OCI-LY7 (cell line): ENCODE measurements around the gene DPEP2. TPM values are rescaled to one million over a fixed set of nuclear protein-coding genes. Genes with fewer than 3 reads are reported as not detected.

ENCODE experiments used
- BruUV-seq: library from RNA; stranded (reverse); fragments of 400-500 nt; replicated peaks from 2 replicates; lab custom pipeline; 2021; lab: Mats Ljungman, UMichigan
- CTCF ChIA-PET: fragments of 300-600 bp; sonication (Branson Sonifier 250); formaldehyde crosslinking; loops from one replicate; lab custom pipeline; 2022; ENCODE audit warnings: antibody characterized with exemption; ENCODE audit not compliant: unreplicated experiment; lab: Charles Lee
- POLR2A ChIA-PET: fragments of 300-600 bp; sonication (Branson Sonifier 250); formaldehyde crosslinking; loops from one replicate; lab custom pipeline; 2022; ENCODE audit warnings: antibody characterized with exemption; lab: Charles Lee
- DNase-seq: peaks from one replicate; pipeline ENCODE4 v3.0.0-alpha.2; 2015; ENCODE audit warnings: low spot score
- H2AFZ ChIP-seq: fragments of 200-600 bp; sonication (generic), shearing (Covaris generic); 2 replicates; pipeline ENCODE4 v1.6.1; 2014; ENCODE audit warnings: mild to moderate bottlenecking, antibody characterized with exemption, low read length, moderate library complexity
- H3K27ac ChIP-seq: fragments of 200-600 bp; sonication (generic); 2 replicates; pipeline ENCODE4 v1.5.1; 2014; ENCODE audit warnings: mixed run types, low read depth, mild to moderate bottlenecking, moderate library complexity, low read length, inconsistent platforms; ENCODE audit not compliant: poor library complexity, severe bottlenecking
- H3K36me3 ChIP-seq: fragments of 200-600 bp; sonication (generic); 2 replicates; pipeline ENCODE4 v1.6.1; 2014; ENCODE audit warnings: mild to moderate bottlenecking, antibody characterized with exemption, low read length, moderate library complexity, mixed read lengths; ENCODE audit not compliant: insufficient read depth
- H3K4me1 ChIP-seq: fragments of 200-600 bp; sonication (generic); 2 replicates; pipeline ENCODE4 v1.5.1; 2014; ENCODE audit warnings: mild to moderate bottlenecking, low read length; ENCODE audit not compliant: insufficient read depth, poor library complexity, severe bottlenecking
- H3K4me2 ChIP-seq: fragments of 200-600 bp; sonication (generic); 2 replicates; pipeline ENCODE4 v1.6.1; 2014; ENCODE audit warnings: mild to moderate bottlenecking, low read length
- H3K4me3 ChIP-seq: fragments of 200-600 bp; sonication (generic); 2 replicates; pipeline ENCODE4 v1.5.1; 2014; ENCODE audit warnings: mild to moderate bottlenecking, low read depth, low read length; ENCODE audit not compliant: poor library complexity, severe bottlenecking
- H3K79me2 ChIP-seq: fragments of 200-600 bp; sonication (generic); 2 replicates; pipeline ENCODE4 v1.6.1; 2016; ENCODE audit warnings: low read depth, mild to moderate bottlenecking, low read length, moderate library complexity, mixed read lengths; ENCODE audit not compliant: insufficient read depth
- H3K9me2 ChIP-seq: fragments of 200-600 bp; sonication (generic); 2 replicates; pipeline ENCODE4 v1.6.1; 2016; ENCODE audit warnings: mild to moderate bottlenecking, low read length, mixed read lengths; ENCODE audit not compliant: insufficient read depth
- H3K9me3 ChIP-seq: fragments of 200-600 bp; sonication (generic); 2 replicates; pipeline ENCODE4 v1.6.1; 2014; ENCODE audit warnings: mild to moderate bottlenecking, mixed run types, low read length, mixed read lengths
- H4K20me1 ChIP-seq: fragments of 200-600 bp; sonication (generic); 2 replicates; pipeline ENCODE4 v1.6.1; 2014; ENCODE audit warnings: mild to moderate bottlenecking, antibody characterized with exemption, low read length, moderate library complexity, mixed read lengths; ENCODE audit not compliant: insufficient read depth
- EZH2phosphoT487 ChIP-seq: fragments of 200-600 bp; sonication (generic); IDR thresholded peaks from 2 replicates; pipeline ENCODE4 v1.6.1; 2018; ENCODE audit warnings: low read depth, borderline replicate concordance, mild to moderate bottlenecking, mixed run types, antibody characterized with exemption, low read length, moderate library complexity, mixed read lengths
- intact Hi-C: fragments of 100-400 bp; cut with micrococcal nuclease; formaldehyde crosslinking; loops from one replicate; pipeline ENCODE4 v1.10.0; 2022; ENCODE audit not compliant: unreplicated experiment
- total RNA-seq, 2 experiments: library from RNA; depleted of rRNA in 1 of 2; stranded (reverse); fragments of >200 nt in 1 of 2; shearing (Covaris generic) in 1 of 2; gene quantifications; 2 replicates each; pipeline ENCODE4 v1.2.3, GENCODE V29; 2014 to 2022
- TF ChIP-seq, protein P1 (sequence below): fragments of 200-600 bp; sonication (generic); conservative IDR thresholded peaks from 2 replicates; pipeline ENCODE4 v1.5.1; 2014; ENCODE audit warnings: mild to moderate bottlenecking, antibody characterized with exemption, low read length, moderate library complexity, mixed read lengths

Gene DPEP2
- total RNA-seq, 2 experiments from 2014 or later = 0.22 to 0.23 TPM

- POLR2A ChIA-PET = no interaction called here
- BruUV-seq = no TSS peak
Observed at GRCh38 chr16:67943619-67944504, 55.4 kb downstream of the DPEP2 start, which contains the start of gene LCAT. TSS of gene LCAT (minus strand) at chr16:67944120. CDS start at chr16:67944101, 19 bp downstream.

DNA sequence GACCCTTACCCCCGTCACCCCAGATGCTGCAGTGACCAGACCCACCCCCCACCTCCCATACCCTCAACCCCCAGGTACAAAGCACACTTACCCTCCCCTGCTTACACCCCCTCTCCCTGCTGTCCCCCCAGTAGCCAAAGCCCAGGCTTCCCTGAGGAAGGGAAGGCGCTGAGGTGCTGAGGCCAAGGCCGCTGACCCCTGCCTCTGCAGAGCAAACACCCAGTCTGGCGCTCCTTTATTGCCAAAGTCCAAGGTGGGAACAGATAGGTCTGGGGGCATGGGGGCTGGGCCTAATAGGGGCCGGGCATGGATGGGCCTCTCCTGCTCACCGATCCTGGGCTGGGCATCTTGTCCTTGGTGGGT is 56.0 kb downstream of the DPEP2 start:
- TF ChIP-seq, protein P1, sequence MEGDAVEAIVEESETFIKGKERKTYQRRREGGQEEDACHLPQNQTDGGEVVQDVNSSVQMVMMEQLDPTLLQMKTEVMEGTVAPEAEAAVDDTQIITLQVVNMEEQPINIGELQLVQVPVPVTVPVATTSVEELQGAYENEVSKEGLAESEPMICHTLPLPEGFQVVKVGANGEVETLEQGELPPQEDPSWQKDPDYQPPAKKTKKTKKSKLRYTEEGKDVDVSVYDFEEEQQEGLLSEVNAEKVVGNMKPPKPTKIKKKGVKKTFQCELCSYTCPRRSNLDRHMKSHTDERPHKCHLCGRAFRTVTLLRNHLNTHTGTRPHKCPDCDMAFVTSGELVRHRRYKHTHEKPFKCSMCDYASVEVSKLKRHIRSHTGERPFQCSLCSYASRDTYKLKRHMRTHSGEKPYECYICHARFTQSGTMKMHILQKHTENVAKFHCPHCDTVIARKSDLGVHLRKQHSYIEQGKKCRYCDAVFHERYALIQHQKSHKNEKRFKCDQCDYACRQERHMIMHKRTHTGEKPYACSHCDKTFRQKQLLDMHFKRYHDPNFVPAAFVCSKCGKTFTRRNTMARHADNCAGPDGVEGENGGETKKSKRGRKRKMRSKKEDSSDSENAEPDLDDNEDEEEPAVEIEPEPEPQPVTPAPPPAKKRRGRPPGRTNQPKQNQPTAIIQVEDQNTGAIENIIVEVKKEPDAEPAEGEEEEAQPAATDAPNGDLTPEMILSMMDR = no peak
- TF ChIP-seq EZH2phosphoT487 = no peak
- no peak overlapping the region for H3K4me2 ChIP-seq
- no peaks in the 10 kb centered on the region for H3K36me3 ChIP-seq
- ChIA-PET CTCF (interaction anchor here (0.6 kb wide), 1 partner anchor 8 kb away, joined by 3 read pairs; no protein-coding TSS in a partner anchor), POLR2A (no interaction called here)
- H3K4me1 ChIP-seq = peaks cover 17% of the 10 kb centered on the region
- no peaks in the 10 kb centered on the region for H3K9me2 ChIP-seq
- H3K27ac ChIP-seq = no peak overlapping the region
- H4K20me1 ChIP-seq = no peaks in the 10 kb centered on the region
- intact Hi-C loops = no loop called here
- BruUV-seq = no TSS peak
- H3K9me3 ChIP-seq = no peaks in the 10 kb centered on the region
- no peak overlapping the region for H2AFZ ChIP-seq
- H3K4me3 ChIP-seq = no peak overlapping the region
- no peaks in the 10 kb centered on the region for H3K79me2 ChIP-seq
- DNase-seq = no peak

More at GRCh38 chr16:67943619-67944504, 55.4 kb downstream of the DPEP2 start, which contains the start of gene LCAT:
- Histone ChIP-seq H3K27ac (no peak within 1 kb of the TSS), H3K4me1 (peaks cover 17% of the 10 kb centered on the region), H3K79me2 (no peaks in the 10 kb centered on the region), H3K4me2 (no peak within 1 kb of the TSS), H3K36me3 (no peaks in the 10 kb centered on the region), H2AFZ (no peak within 1 kb of the TSS), H4K20me1 (no peaks in the 10 kb centered on the region), H3K9me2 (no peaks in the 10 kb centered on the region), H3K4me3 (no peak within 1 kb of the TSS), H3K9me3 (no peaks in the 10 kb centered on the region)
- no peak for DNase-seq
- TF ChIP-seq, protein P1 = peak; percentile 42; the same call in 1 of the 2 replicates
- TF ChIP-seq EZH2phosphoT487 = no peak
- intact Hi-C loops = no loop called here
- CTCF ChIA-PET = interaction anchor here (0.6 kb wide), 1 partner anchor 8 kb away, joined by 3 read pairs; no protein-coding TSS in a partner anchor
